Measurements from ENCODE around the gene MADD.

- TF ChIP-seq, protein P1, sequence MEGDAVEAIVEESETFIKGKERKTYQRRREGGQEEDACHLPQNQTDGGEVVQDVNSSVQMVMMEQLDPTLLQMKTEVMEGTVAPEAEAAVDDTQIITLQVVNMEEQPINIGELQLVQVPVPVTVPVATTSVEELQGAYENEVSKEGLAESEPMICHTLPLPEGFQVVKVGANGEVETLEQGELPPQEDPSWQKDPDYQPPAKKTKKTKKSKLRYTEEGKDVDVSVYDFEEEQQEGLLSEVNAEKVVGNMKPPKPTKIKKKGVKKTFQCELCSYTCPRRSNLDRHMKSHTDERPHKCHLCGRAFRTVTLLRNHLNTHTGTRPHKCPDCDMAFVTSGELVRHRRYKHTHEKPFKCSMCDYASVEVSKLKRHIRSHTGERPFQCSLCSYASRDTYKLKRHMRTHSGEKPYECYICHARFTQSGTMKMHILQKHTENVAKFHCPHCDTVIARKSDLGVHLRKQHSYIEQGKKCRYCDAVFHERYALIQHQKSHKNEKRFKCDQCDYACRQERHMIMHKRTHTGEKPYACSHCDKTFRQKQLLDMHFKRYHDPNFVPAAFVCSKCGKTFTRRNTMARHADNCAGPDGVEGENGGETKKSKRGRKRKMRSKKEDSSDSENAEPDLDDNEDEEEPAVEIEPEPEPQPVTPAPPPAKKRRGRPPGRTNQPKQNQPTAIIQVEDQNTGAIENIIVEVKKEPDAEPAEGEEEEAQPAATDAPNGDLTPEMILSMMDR (conservative IDR thresholded peaks at IDR 0.05; ENCODE audit: low read depth in 2 of 2) = no peak
- TF ChIP-seq EZH2 (IDR thresholded peaks at IDR 0.05; ENCODE audit: low read depth, unreplicated experiment) = no peak
- no peak for TF ChIP-seq POLR2AphosphoS5 (IDR thresholded peaks at IDR 0.05; ENCODE audit: low read depth)
These were observed 11.5 kb upstream of the MADD start for GRCh38 chr11:47258317-47258902.

Measured in GM23338 (cell line).